Measurements from ENCODE around the gene PRKRIP1. TPM values are rescaled to one million over a fixed set of nuclear protein-coding genes. Genes with fewer than 3 reads are reported as not detected.
"Not testable (repeated sequence)": the region's sequence is repeated elsewhere in the genome, so short reads cannot be mapped to it uniquely, and the experiment has no call there.

The PRKRIP1 gene
- total and polyA plus RNA-seq, 2 donors (not counting 1 experiment from before 2014, with no cell fraction given), result 13.8 to 16.3 TPM

- not testable (repeated sequence) for H4K20me1 ChIP-seq (ENCODE audit: control insufficient read depth, extremely low read depth, insufficient read depth, low read length); H3K27me3 ChIP-seq (ENCODE audit: control insufficient read depth, insufficient read depth, low read length); H3K9ac ChIP-seq (ENCODE audit: insufficient read depth, low read length); H3K4me3 ChIP-seq (replicated peaks in 1 of 4; ENCODE audit: control extremely low read depth in 1 of 4, insufficient read depth in 1 of 4, low read depth in 3 of 4, low read length in 4 of 4); H3K4me1 ChIP-seq (ENCODE audit: control insufficient read depth, extremely low read depth, insufficient read depth, low read length); H3K9me3 ChIP-seq (ENCODE audit: control insufficient read depth, insufficient read depth, low read depth, low read length); H2AFZ ChIP-seq (ENCODE audit: low read length); H3K27ac ChIP-seq (ENCODE audit: insufficient read depth, low read length); H3K79me2 ChIP-seq (ENCODE audit: control insufficient read depth, insufficient read depth, low read length); H3K4me2 ChIP-seq (ENCODE audit: extremely low read depth, insufficient read depth, low read length)
- DNase-seq (ENCODE audit: low read depth in 2 of 2), result peak; percentile 32 to 57
- H3K36me3 ChIP-seq (ENCODE audit: control insufficient read depth, insufficient read depth, low read length), result peaks cover 19% of the 10 kb centered on the region
These were observed 78.7 kb downstream of the PRKRIP1 start for GRCh38 chr7:102474736-102475435.

Other genes starting within 250 kb of the PRKRIP1 start
- 2.0 and 2.3 TPM in 2 replicates for gene SH2B2, start 109.5 kb upstream of the PRKRIP1 start, total RNA-seq
- 0.18 and 0.43 TPM in 2 replicates for gene SH2B2, start 109.5 kb upstream of the PRKRIP1 start, polyA plus RNA-seq
- gene SPDYE6, start 39.9 kb upstream of the PRKRIP1 start, total RNA-seq, result not detected in 2 replicates
- not detected in 2 replicates for gene SPDYE6, start 39.9 kb upstream of the PRKRIP1 start, polyA plus RNA-seq
- 14.9 and 26.6 TPM in 2 replicates for gene ORAI2, start 37.2 kb downstream of the PRKRIP1 start, total RNA-seq
- 20.3 and 22.1 TPM in 2 replicates for gene ORAI2, start 37.2 kb downstream of the PRKRIP1 start, polyA plus RNA-seq
- 11.6 and 13.2 TPM in 2 replicates for gene ALKBH4, start 68.5 kb downstream of the PRKRIP1 start, total RNA-seq
- gene ALKBH4, start 68.5 kb downstream of the PRKRIP1 start, polyA plus RNA-seq, result 3.7 and 4.3 TPM in 2 replicates
- 14.5 and 18.7 TPM in 2 replicates for gene LRWD1, start 68.6 kb downstream of the PRKRIP1 start, total RNA-seq
- 7.4 and 12.1 TPM in 2 replicates for gene LRWD1, start 68.6 kb downstream of the PRKRIP1 start, polyA plus RNA-seq
- 27.0 and 37.2 TPM in 2 replicates for gene POLR2J, start 82.6 kb downstream of the PRKRIP1 start, total RNA-seq
- gene POLR2J, start 82.6 kb downstream of the PRKRIP1 start, polyA plus RNA-seq, result 55.3 and 91.2 TPM in 2 replicates
- 1.5 and 2.1 TPM in 2 replicates for gene RASA4B, start 121.4 kb downstream of the PRKRIP1 start, total RNA-seq
- 0.68 and 1.4 TPM in 2 replicates for gene RASA4B, start 121.4 kb downstream of the PRKRIP1 start, polyA plus RNA-seq
- gene UPK3BL2, start 147.3 kb downstream of the PRKRIP1 start, total RNA-seq, result 1.0 and 3.8 TPM in 2 replicates
- 1.4 and 1.9 TPM in 2 replicates for gene UPK3BL2, start 147.3 kb downstream of the PRKRIP1 start, polyA plus RNA-seq
- not detected in 2 replicates for gene SPDYE2, start 154.9 kb downstream of the PRKRIP1 start, total RNA-seq
- not detected in 2 replicates for gene SPDYE2, start 154.9 kb downstream of the PRKRIP1 start, polyA plus RNA-seq
- 19.5 and 28.6 TPM in 2 replicates for gene POLR2J3, start 176.2 kb downstream of the PRKRIP1 start, total RNA-seq
- 29.3 and 42.5 TPM in 2 replicates for gene POLR2J3, start 176.2 kb downstream of the PRKRIP1 start, polyA plus RNA-seq
- gene RASA4, start 220.4 kb downstream of the PRKRIP1 start, total RNA-seq, result 2.1 and 6.2 TPM in 2 replicates
- gene RASA4, start 220.4 kb downstream of the PRKRIP1 start, polyA plus RNA-seq, result 3.5 and 4.5 TPM in 2 replicates
- gene UPK3BL1, start 246.4 kb downstream of the PRKRIP1 start, total RNA-seq, result 5.4 and 9.8 TPM in 2 replicates
- gene UPK3BL1, start 246.4 kb downstream of the PRKRIP1 start, polyA plus RNA-seq, result 0.21 and 2.3 TPM in 2 replicates